COLO829 (cell line): Measurements from ENCODE around the gene REXO1.

ENCODE experiments used
- DNase-seq: peaks from one replicate; pipeline ENCODE4 v3.0.0; 2012; ENCODE audit warnings: low spot score

REXO1 gene

GRCh38 chr19:1828279-1829238 lies 19.7 kb downstream of the REXO1 start:
- DNase-seq, result no peak

GRCh38 chr19:1827566-1828278 lies 20.6 kb downstream of the REXO1 start:
- no peak for DNase-seq

- DNase-seq, result no peak
Observed at GRCh38 chr19:1826557-1827521, 21.4 kb downstream of the REXO1 start.

GRCh38 chr19:1825909-1826556 lies 22.2 kb downstream of the REXO1 start:
- peak; percentile 71 for DNase-seq

GRCh38 chr19:1824252-1824622 lies 24.0 kb downstream of the REXO1 start:
- DNase-seq, result no peak

GRCh38 chr19:1823539-1824251 lies 24.6 kb downstream of the REXO1 start:
- no peak for DNase-seq

GRCh38 chr19:1823020-1823419 lies 25.3 kb downstream of the REXO1 start:
- no peak for DNase-seq

- no peak for DNase-seq
Observed at GRCh38 chr19:1822210-1822609, 26.1 kb downstream of the REXO1 start.

GRCh38 chr19:1819341-1820255 lies 28.7 kb downstream of the REXO1 start:
- DNase-seq, result no peak

GRCh38 chr19:1818549-1819195 lies 29.6 kb downstream of the REXO1 start:
- no peak for DNase-seq

- no peak for DNase-seq
Observed at GRCh38 chr19:1817553-1818179, 30.6 kb downstream of the REXO1 start.

GRCh38 chr19:1816530-1817298 lies 31.6 kb downstream of the REXO1 start:
- DNase-seq, result no peak

GRCh38 chr19:1815605-1816529 lies 32.4 kb downstream of the REXO1 start:
- no peak for DNase-seq

GRCh38 chr19:1814833-1815604 lies 33.3 kb downstream of the REXO1 start:
- DNase-seq, result no peak

GRCh38 chr19:1814391-1814790 lies 33.9 kb downstream of the REXO1 start:
- no peak for DNase-seq
